ENCODE data around the gene SCN8A.

Gene SCN8A

GRCh38 chr12:51855586-51856428 lies 264.8 kb downstream of the SCN8A start:
- DNase-seq = no peak
- H3K9me3 ChIP-seq (ENCODE audit: severe bottlenecking) = no peaks in the 10 kb centered on the region
- no peaks in the 10 kb centered on the region for H3K36me3 ChIP-seq
- TF ChIP-seq, protein P1, sequence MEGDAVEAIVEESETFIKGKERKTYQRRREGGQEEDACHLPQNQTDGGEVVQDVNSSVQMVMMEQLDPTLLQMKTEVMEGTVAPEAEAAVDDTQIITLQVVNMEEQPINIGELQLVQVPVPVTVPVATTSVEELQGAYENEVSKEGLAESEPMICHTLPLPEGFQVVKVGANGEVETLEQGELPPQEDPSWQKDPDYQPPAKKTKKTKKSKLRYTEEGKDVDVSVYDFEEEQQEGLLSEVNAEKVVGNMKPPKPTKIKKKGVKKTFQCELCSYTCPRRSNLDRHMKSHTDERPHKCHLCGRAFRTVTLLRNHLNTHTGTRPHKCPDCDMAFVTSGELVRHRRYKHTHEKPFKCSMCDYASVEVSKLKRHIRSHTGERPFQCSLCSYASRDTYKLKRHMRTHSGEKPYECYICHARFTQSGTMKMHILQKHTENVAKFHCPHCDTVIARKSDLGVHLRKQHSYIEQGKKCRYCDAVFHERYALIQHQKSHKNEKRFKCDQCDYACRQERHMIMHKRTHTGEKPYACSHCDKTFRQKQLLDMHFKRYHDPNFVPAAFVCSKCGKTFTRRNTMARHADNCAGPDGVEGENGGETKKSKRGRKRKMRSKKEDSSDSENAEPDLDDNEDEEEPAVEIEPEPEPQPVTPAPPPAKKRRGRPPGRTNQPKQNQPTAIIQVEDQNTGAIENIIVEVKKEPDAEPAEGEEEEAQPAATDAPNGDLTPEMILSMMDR (IDR thresholded peaks at IDR 0.05; ENCODE audit: low read depth, low read length) = no peak
- H3K27me3 ChIP-seq (ENCODE audit: insufficient read depth, low read depth, severe bottlenecking) = no peaks in the 10 kb centered on the region
- H3K4me3 ChIP-seq (ENCODE audit: low read depth, low read length) = no peak overlapping the region
- no peak overlapping the region for H3K27ac ChIP-seq

DNA sequence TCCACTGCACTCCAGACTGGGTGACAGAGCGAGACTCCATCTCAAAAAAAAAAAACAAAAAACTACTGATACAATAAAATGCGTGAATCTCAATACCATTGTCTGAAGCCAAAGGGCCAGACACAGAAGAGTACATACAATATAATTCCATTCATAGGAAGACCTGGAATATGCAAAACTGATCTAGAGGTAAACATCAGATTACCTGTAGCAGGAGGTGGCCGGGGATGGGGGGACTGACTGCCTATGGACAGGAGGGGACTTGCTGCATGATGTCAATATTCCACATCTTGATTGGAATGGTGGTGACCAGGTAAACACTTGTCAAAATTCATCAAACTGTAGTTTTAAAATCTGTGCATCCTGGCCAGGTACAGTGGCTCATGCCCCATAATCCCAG lies 270.0 kb downstream of the SCN8A start:
- TF ChIP-seq, protein P1 (IDR thresholded peaks at IDR 0.05; ENCODE audit: low read depth, low read length) = no peak
- Histone ChIP-seq H3K36me3 (no peaks in the 10 kb centered on the region), H3K9me3 (ENCODE audit: severe bottlenecking) (no peaks in the 10 kb centered on the region), H3K27ac (no peak overlapping the region), H3K27me3 (ENCODE audit: insufficient read depth, low read depth, severe bottlenecking) (no peaks in the 10 kb centered on the region), H3K4me3 (ENCODE audit: low read depth, low read length) (no peak overlapping the region)
- DNase-seq = no peak
